Heart left ventricle (tissue), 13 donors: Measurements from ENCODE around the gene TAS1R3.

Experiments used
- CTCF ChIP-seq, 12 donors: fragments of 200-600 bp; sonication (generic) in 4 of 12; IDR thresholded peaks; one replicate each; pipeline versions ENCODE4 v1.5.0 to v1.8.0; 2018 to 2022; ENCODE audit warnings: antibody characterized with exemption in 12 of 12, mild to moderate bottlenecking in 5 of 12
- POLR2A ChIP-seq, 2 donors: fragments of 450-650 bp; IDR thresholded peaks; one replicate each; pipeline ENCODE4 v1.6.1; 2017; ENCODE audit warnings: antibody characterized with exemption in 2 of 2, mild to moderate bottlenecking in 2 of 2, moderate library complexity in 2 of 2
- donor health status: ischemic (EF 13 %, LVEDD 7.1; RV severe dilation, severe dysfunction).
- donor health status: DM: no; HTN: yes; CAD: no.
- donor health status: DM: no; HTN: no; CAD: no.
- donor health status: ischemic (EF 25% LVEDD 6.9; RV normal size, moderate dysfunction).
- donor health status: ischemic (EF 25% LVEDD 5.7; RV mildly dilated, moderate dysfunction).
- donor health status: ischemic (EF 35%, LVEDD 5.7; RV mildly dilated, moderate dysfunction).
- donor health status: nonischemic (EF 11% LVEDD 7.7; RV severe dilation, severe dysfunction).
- donor health status: DM: yes; HTN: yes; CAD: no.
- donor health status: PGD.
- donor health status: ischemic (EF 29% LVEDD 5.4; RV normal size, mild dysfunction).
- donor health status: nonischemic (EF 23%, LVEDD 6.1; RV moderate dilation, normal function).

- TF ChIP-seq CTCF (IDR thresholded peaks at IDR 0.05) (no peak), POLR2A (IDR thresholded peaks at IDR 0.05) (no peak)
These were observed 15.4 kb downstream of the TAS1R3 start for GRCh38 chr1:1346501-1346890.
